HUES6 (cell line): Measurements from ENCODE around the gene FAM20C.
"Not testable (repeated sequence)": the region's sequence is repeated elsewhere in the genome, so short reads cannot be mapped to it uniquely, and the experiment has no call there.

Source experiments
- H3K27ac ChIP-seq: 2 replicates; pipeline ENCODE4 v1.7.0; 2013; ENCODE audit warnings: low read depth, mild to moderate bottlenecking, low read length, inconsistent platforms
- H3K27me3 ChIP-seq: 2 replicates; pipeline ENCODE4 v1.6.1; 2013; ENCODE audit warnings: low read length; ENCODE audit not compliant: control insufficient read depth, insufficient read depth
- H3K36me3 ChIP-seq: 2 replicates; pipeline ENCODE4 v1.6.1; 2013; ENCODE audit warnings: low read length; ENCODE audit not compliant: control insufficient read depth, insufficient read depth
- H3K4me1 ChIP-seq: 2 replicates; pipeline ENCODE4 v1.6.1; 2013; ENCODE audit warnings: low read length; ENCODE audit not compliant: control insufficient read depth, insufficient read depth
- H3K4me3 ChIP-seq: 2 replicates; pipeline ENCODE4 v1.5.1; 2013; ENCODE audit warnings: low read depth, low read length
- H3K9ac ChIP-seq: one replicate; pipeline ENCODE4 v1.6.1; 2013; ENCODE audit warnings: mild to moderate bottlenecking, low read length
- H3K9me3 ChIP-seq: 2 replicates; pipeline ENCODE4 v1.6.1; 2013; ENCODE audit warnings: low read depth, low read length; ENCODE audit not compliant: control insufficient read depth, insufficient read depth

FAM20C gene

DNA sequence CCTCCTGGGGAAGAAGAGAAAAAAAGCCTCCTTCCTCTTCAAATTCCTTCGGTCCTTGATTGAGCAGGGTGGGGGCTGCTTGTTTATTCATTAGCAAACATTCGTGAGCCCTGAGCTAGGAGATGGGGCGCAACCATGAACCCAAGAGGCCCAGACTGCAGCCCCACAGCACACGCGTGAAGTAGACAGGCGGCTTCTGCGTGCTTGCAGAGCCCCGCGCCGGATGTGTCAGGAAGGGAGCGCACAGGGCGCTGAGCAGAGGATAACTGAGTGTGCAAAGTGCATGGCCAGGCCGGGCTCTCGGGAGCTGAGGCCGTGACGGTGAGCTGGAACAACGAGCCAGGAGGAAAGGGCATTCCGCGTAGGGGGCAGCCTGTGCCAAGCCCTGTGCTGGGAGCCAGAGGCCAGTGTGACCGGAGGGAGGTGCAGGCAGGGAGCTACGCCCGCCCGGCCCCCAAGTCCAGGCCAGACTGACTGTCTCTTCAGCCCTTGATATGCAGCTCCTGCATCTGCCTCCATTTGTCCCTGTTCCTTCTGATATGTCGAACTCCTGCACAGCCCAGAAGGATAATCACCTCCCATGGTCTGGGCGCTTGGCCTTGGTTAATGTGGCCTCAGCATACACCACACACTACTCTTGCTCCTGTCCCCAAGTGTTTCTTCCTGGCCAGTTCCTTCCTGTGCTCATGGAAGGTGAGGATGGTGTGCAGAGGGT lies 102.2 kb downstream of the FAM20C start:
- Histone ChIP-seq H3K9me3 (peaks cover 6% of the 10 kb centered on the region; the same call in 1 of the 2 replicates), H3K4me3 (no peak overlapping the region), H3K4me1 (no peaks in the 10 kb centered on the region), H3K9ac (no peak overlapping the region), H3K27ac (no peak overlapping the region), H3K27me3 (peaks cover 34% of the 10 kb centered on the region), H3K36me3 (no peaks in the 10 kb centered on the region)

DNA sequence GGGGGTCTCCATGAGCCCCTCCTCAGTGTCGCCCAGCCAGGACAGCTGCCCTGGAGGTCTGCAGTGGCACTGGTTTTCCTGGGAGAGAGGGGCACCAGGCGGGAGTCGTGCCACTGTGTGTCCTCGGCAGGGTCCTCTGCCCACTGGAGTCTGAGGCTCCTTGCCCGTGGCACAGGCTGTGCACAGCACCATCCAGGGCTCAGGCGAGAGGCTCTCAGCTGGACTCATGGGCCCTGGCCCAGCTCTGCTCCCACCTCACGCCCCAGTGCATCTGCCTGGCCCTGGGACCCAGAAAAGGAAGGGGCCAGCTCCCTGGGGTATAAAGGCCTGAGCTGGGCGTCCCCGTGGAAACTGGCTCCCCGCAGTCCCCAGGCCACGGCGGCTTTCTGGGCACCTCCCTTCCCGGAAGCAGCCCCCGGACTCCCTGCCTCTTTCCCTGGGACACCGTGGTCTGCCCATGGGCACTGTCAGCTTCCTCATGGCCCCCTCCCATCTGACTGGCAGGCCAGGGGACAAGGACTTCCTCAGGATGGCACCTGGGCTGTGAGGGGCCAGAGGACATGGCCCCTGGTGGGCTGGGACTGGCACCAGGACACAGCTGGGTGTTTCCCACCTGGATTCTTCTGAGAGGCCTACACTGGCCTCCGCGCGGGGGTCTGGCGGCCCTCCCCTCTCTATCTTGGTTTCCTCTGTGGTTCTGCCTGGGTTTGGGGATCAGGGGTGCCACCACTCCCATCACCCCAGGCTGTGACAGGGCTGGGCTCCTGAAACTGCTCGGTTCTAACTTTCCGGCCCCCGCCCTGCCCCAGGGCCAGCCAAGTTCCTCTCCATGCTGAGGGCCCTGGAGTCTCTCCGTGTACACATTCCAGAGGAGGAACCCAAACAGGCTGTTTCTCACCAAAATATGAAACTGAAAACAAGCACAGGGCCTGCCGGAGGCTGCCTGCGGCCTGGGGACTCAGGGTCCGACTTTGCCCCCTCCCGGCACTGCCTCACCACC lies 103.1 kb downstream of the FAM20C start:
- Histone ChIP-seq H3K36me3 (no peaks in the 10 kb centered on the region), H3K27ac (no peak overlapping the region), H3K4me3 (no peak overlapping the region), H3K9ac (no peak overlapping the region), H3K9me3 (peaks cover 6% of the 10 kb centered on the region; the same call in 1 of the 2 replicates), H3K27me3 (peaks cover 25% of the 10 kb centered on the region), H3K4me1 (no peaks in the 10 kb centered on the region)

DNA sequence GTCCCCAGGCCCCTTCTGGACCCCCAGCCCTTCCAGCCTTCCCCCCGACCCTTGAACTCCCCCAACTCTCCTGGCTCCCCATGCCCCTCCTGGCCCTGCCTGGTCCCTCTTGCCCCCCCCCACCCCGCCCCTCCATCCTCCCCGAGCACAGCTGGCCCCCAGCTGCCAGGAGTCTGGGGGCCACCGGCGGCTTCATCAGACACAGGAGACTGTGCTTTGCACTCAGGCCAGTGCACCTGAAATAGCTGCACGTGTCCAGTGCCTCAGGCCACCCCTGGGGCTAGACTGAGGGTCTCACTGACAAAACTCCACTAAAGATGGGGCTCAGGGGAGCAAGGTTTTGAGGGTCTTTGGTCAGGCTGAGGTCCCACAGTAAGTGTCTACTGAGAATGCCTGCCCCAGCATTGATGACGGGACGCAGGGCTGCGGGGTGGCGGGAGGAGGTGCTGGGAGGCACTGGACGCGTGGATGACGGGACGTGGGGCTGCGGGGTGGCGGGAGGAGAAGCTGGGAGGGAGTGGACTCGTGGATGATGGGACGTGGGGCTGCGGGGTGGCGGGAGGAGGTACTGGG lies 104.1 kb downstream of the FAM20C start:
- Histone ChIP-seq H3K27me3 (peaks cover 17% of the 10 kb centered on the region), H3K9ac (no peak overlapping the region)

DNA sequence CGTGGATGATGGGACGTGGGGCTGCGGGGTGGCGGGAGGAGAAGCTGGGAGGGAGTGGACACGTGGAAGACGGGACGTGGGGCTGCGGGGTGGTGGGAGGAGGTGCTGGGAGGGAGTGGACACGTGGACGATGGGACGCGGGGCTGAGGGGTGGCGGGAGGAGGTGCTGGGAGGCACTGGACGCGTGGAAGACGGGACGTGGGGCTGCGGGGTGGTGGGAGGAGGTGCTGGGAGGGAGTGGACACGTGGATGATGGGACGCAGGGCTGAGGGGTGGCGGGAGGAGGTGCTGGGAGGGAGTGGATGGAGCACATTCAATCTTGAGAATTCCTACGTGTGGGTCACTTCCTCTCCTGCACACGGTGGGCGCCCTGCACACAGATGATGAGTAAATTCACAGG lies 104.8 kb downstream of the FAM20C start:
- H3K9ac ChIP-seq, H3K27me3 ChIP-seq, H3K9me3 ChIP-seq, H3K36me3 ChIP-seq, H3K4me3 ChIP-seq, H3K4me1 ChIP-seq, H3K27ac ChIP-seq: not testable (repeated sequence)

More for the DNA sequence above, 104.1 kb downstream of the FAM20C start:
- H3K27ac ChIP-seq, result no peak overlapping the region
- no peak overlapping the region for H3K4me3 ChIP-seq
- no peaks in the 10 kb centered on the region for H3K36me3 ChIP-seq
- no peaks in the 10 kb centered on the region for H3K4me1 ChIP-seq
- H3K9me3 ChIP-seq, result peaks cover 5% of the 10 kb centered on the region

DNA sequence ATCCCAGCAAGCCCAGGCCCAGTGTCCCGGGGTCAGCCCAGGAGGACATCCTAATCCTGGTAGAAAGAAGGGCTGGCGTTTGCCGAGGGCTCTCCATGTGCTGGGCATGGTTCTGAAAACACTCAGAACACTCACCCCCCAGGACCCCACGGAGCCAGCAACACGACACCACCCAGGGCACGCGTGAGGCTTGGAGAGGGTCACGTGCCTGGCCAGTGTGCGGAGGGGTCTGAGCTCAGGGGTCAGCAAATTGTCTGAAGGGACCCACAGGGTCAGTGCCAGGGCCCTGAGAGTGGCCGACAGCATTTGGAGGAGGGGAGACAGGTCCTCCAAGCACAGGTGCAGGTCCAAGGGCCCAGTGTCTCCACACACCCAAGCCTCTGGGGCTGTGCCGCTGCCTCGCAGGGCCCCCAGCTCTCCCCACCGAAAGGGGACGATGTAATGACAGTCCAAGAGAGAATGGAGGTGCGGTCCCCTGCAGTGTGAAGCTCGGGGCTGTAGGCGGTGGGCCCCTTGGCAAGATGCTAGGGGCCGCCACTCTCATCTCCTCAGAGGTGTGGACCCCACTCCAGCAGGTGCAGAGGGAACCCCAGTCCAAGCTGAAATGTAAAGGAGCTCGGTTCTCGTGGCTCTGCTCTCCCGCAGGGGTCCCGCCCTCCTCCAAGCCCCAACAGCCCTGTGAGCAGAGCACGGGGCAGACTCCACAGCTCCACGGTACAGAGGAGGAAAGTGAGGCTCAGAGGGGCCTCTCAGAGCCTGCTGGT lies 105.4 kb downstream of the FAM20C start:
- Histone ChIP-seq H3K9ac (no peak overlapping the region), H3K4me1 (no peaks in the 10 kb centered on the region), H3K27ac (no peak overlapping the region), H3K27me3 (peaks cover 3% of the 10 kb centered on the region), H3K9me3 (peaks cover 5% of the 10 kb centered on the region), H3K4me3 (no peak overlapping the region), H3K36me3 (no peaks in the 10 kb centered on the region)

DNA sequence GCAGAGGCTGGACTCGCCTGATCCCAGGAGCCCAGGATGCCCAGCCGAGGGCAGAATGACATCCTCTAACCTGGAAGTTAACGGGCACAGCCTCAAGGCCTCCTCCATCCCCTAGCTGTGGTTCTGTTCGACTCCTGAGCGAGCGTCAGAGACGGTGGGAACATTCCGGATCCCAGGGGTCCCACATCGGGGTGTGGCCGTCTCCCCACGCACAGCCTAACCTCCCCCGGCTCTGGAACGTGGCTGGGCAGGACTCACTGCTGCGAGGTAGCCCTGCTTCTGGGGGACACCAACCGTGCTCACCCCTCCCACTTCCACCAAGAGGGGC lies 106.0 kb downstream of the FAM20C start:
- Histone ChIP-seq H3K27ac (no peak overlapping the region), H3K9me3 (peaks cover 5% of the 10 kb centered on the region)

DNA sequence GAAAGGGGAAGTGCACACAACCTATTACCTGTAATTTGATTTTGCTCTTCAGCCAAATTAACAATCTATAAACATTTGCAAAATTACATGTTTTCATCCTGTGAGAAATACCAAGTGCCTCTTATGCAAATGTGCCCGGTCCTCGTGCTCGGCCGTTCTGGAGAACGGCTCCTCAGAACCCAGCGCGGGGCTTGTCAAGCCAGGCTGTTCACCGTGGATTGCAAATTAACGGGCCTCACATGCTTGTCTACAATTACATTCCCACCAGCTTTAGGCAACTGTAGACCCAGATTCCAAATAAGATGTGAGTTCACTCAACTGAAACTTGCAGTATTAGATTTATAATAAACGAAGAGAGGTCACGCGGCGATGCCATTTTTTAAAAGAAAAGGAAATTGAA lies 106.4 kb downstream of the FAM20C start:
- Histone ChIP-seq H3K4me1 (no peaks in the 10 kb centered on the region), H3K9ac (no peak overlapping the region), H3K9me3 (peaks cover 5% of the 10 kb centered on the region), H3K4me3 (no peak overlapping the region), H3K36me3 (no peaks in the 10 kb centered on the region), H3K27ac (no peak overlapping the region), H3K27me3 (no peaks in the 10 kb centered on the region; the same call in 1 of the 2 replicates)

More for the DNA sequence above, 106.0 kb downstream of the FAM20C start:
- Histone ChIP-seq H3K9ac (no peak overlapping the region), H3K4me3 (no peak overlapping the region), H3K36me3 (no peaks in the 10 kb centered on the region), H3K4me1 (no peaks in the 10 kb centered on the region), H3K27me3 (no peaks in the 10 kb centered on the region; the same call in 1 of the 2 replicates)

DNA sequence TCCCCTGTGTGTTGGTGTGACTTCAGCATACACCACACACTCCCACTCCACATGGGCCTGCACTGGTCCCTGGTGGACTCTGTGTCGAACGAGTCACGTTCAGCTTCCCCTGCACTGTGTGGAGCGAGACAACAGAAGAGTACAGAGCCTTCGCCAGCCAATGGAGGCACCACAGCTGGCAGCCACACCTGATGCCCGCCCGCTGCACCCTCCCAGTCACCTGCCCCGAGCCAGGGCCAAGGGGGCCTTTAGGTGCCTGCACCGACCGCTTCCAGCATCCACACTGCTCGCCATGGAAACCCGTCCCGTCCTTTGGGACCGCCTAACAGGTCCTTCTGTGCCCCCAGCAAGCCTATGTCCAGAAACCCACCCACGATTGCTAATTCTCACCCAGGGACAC lies 106.8 kb downstream of the FAM20C start:
- H3K36me3 ChIP-seq, result no peaks in the 10 kb centered on the region
- no peak overlapping the region for H3K27ac ChIP-seq
- H3K9me3 ChIP-seq, result peaks cover 5% of the 10 kb centered on the region
- H3K9ac ChIP-seq, result no peak overlapping the region
- H3K27me3 ChIP-seq, result no peaks in the 10 kb centered on the region; the same call in 1 of the 2 replicates
- H3K4me1 ChIP-seq, result no peaks in the 10 kb centered on the region
- H3K4me3 ChIP-seq, result no peak overlapping the region

DNA sequence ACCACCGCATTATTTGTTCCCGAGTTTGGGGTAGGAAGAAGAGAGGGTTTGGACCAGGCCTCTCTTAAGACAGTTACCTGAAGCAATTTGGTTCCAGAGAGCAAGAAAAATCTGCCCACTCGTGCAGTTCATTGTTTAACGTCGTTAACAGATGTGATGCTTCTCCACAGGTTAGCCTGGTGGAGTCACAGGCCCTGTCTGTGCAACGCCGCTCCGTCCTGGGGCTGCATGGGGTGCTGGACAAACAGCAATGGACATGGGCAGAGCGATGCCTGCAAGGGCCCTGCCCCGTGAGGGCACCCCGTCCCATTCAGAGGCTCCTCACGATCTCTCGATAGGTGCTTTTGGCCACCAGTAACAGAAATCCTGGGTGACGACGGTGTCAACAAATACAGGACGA lies 107.3 kb downstream of the FAM20C start:
- Histone ChIP-seq H3K27me3 (no peaks in the 10 kb centered on the region; the same call in 1 of the 2 replicates), H3K4me1 (no peaks in the 10 kb centered on the region), H3K36me3 (no peaks in the 10 kb centered on the region), H3K9ac (no peak overlapping the region), H3K4me3 (no peak overlapping the region), H3K9me3 (peaks cover 8% of the 10 kb centered on the region), H3K27ac (no peak overlapping the region)

DNA sequence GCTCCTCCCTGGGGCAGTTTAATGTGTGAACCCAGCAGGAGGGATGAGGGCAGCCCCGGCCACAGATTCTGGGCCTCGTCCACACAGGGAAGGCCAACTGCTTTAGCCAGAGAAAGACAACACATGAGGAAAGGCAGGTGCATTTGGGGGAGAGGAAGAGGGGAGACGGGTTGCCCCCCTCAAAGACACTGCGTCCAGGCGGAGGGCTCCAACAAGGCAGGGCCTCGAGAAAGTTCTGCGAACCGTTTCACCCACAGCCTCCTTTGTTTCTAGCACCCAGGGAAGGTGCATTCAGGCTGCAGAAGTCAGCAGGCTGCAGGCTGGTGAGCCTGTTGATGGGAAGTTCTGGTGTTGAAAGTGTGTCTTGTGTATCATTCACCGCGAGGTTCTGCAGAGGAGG lies 107.7 kb downstream of the FAM20C start:
- Histone ChIP-seq H3K9ac (no peak overlapping the region), H3K36me3 (no peaks in the 10 kb centered on the region), H3K9me3 (peaks cover 12% of the 10 kb centered on the region), H3K4me1 (no peaks in the 10 kb centered on the region), H3K27me3 (no peaks in the 10 kb centered on the region), H3K27ac (no peak overlapping the region), H3K4me3 (no peak overlapping the region)
